Choroid plexus epithelial cell (primary cell): ENCODE data around the gene MOGAT3.

Experiments
- DNase-seq: peaks from one replicate; pipeline ENCODE4 v3.0.0-alpha.2; 2010; ENCODE audit warnings: low read depth
- H3K4me3 ChIP-seq: 2 replicates; pipeline ENCODE4 v1.5.1; 2011; ENCODE audit warnings: low read depth, mild to moderate bottlenecking, control low read depth, low read length, moderate library complexity
- CTCF ChIP-seq: conservative IDR thresholded peaks from 2 replicates; pipeline ENCODE4 v1.5.1; 2011; ENCODE audit warnings: low read depth, mild to moderate bottlenecking, control low read depth, inconsistent platforms, low read length, moderate library complexity

The MOGAT3 gene

DNA sequence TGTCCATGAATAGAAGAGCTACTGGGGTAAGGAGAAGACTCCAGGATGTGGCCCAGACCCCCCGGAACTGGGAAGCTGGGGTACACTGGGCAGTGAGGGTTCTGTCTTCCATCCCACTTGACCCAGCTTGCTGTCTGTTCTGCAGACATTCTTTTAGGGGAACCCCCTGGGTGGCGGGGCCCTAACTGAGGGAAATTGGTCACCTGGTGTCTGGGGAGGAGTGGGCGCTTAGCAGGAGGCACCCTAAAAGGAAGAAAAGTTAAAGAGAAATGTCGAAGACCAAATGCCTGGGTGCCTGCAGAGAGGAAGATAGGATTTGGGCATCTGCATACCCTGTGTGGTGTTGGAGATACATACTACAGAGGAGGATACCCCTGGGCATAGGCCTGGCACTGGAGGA, 45.5 kb downstream of the MOGAT3 start:
- TF ChIP-seq CTCF, result no peak
- peak overlapping the region; percentile 85 for H3K4me3 ChIP-seq
- DNase-seq, result no peak

DNA sequence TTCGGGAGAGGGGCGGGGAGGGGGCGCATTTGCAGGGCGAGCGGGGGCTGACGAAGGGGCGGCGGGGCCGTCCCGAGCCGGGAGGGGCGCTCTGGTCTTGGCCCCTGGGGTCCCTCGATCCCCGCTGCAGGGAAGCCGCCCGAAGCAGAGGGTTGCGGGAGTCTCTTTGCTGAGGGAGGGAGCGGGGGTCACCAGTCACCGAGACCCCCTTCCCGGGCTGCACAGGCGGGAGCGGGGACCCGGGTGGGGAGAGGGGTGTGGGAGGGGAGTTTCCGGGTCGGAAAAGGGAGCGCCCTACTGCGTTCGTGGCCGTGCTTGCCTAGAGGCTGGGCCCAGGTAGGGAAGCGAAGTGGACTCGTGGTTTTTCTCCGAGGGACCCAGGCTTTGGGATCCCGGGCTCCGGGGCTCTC, 46.1 kb downstream of the MOGAT3 start:
- no peak for DNase-seq
- no peak for TF ChIP-seq CTCF

GRCh38 chr7:101153969-101154692, 46.7 kb downstream of the MOGAT3 start, which contains the start of gene AP1S1:
TSS of gene AP1S1 (plus strand) at chr7:101154476. CDS start at chr7:101154515, 39 bp downstream.
- peak within 1 kb of the TSS; percentile 85 for H3K4me3 ChIP-seq
- DNase-seq, result peak; percentile 94
- TF ChIP-seq CTCF, result no peak

More for the DNA sequence above, 46.1 kb downstream of the MOGAT3 start:
- H3K4me3 ChIP-seq, result peak overlapping the region; percentile 85

DNA sequence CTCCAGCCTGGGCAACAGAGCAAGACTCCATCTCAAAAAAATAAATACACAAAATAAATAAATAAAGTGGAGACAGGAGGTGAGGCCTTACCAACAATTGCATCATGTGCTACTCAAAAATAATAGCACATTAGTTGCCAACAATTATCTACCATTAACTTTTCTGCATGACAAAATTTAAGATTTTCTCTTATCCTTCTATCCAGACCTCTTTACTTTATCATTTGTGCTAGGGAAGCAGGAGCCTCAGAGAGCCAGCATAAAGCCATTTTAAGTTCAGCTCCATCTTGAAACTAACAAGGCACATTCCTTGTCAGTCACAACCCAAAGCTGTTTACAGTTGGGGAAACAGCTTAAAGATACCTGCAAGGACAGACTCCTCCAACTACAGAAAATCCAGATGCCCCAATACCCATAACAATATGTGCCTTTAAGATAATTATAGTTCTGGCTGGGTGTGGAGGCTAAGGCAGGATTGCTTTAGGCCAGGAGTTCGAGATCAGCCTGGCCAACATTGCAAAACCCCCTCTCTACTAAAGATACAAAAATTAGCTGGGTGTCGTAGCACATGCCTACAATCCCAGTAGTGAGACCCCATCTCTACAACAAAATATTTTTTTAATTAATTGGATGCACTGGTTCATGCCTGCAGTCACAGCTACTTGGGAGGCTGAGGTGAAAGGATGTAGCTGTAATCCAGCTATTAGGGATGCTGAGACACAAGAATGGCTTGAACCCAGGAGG, 48.8 kb downstream of the MOGAT3 start:
- no peak for TF ChIP-seq CTCF
- no peak for DNase-seq
- H3K4me3 ChIP-seq, result no peak overlapping the region
